ENCODE measurements around the gene GBX1.

DNA sequence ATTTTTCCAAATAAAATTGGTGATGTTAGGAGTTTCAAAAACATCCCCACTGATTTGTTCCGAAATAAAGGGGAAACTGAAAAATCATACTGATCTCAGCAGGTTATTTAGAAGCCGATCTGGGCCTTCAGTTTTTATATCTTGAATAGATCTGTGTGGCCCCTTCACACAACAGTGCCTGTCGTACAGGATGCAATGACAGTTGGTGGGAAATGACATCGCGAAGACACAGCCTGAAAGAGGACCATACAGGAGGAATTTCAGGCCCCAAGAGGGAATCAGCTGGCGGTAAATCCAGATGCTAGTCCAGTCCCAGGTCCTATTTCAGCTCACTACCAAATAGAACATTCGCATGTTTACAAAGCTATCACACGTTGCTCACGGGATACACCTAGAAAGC, 39.8 kb upstream of the GBX1 start:
- TF ChIP-seq, protein P1, sequence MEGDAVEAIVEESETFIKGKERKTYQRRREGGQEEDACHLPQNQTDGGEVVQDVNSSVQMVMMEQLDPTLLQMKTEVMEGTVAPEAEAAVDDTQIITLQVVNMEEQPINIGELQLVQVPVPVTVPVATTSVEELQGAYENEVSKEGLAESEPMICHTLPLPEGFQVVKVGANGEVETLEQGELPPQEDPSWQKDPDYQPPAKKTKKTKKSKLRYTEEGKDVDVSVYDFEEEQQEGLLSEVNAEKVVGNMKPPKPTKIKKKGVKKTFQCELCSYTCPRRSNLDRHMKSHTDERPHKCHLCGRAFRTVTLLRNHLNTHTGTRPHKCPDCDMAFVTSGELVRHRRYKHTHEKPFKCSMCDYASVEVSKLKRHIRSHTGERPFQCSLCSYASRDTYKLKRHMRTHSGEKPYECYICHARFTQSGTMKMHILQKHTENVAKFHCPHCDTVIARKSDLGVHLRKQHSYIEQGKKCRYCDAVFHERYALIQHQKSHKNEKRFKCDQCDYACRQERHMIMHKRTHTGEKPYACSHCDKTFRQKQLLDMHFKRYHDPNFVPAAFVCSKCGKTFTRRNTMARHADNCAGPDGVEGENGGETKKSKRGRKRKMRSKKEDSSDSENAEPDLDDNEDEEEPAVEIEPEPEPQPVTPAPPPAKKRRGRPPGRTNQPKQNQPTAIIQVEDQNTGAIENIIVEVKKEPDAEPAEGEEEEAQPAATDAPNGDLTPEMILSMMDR (conservative IDR thresholded peaks at IDR 0.05) = no peak
- no peak for TF ChIP-seq ZFX (IDR thresholded peaks at IDR 0.05)
